Activated T-helper 17 cell treated with anti-CD3 and anti-CD28 coated beads, Interleukin-2, amount 50 U/mL, for 72 hours (primary cell): Measurements from ENCODE around the gene RBM20. TPM values are rescaled to one million over a fixed set of nuclear protein-coding genes. Genes with fewer than 3 reads are reported as not detected.

Experiments used
- total RNA-seq, 2 donors: library from RNA; stranded (reverse); gene quantifications; one replicate each; pipeline ENCODE4 v1.2.3, GENCODE V29; 2022

RBM20 gene
- total RNA-seq, 2 donors from 2014 or later: 0.16 TPM; not detected in 1

Other genes starting within 250 kb of the RBM20 start
- gene DUSP5, start 146.4 kb upstream of the RBM20 start, total RNA-seq: 100 to 1,000 TPM in 1 of 2 donors, 10 to 100 TPM in 1; 43.2 to 107 TPM
- gene SMC3, start 76.6 kb upstream of the RBM20 start, total RNA-seq: 10 to 100 TPM; 74.0 to 77.3 TPM
- gene PDCD4, start 227.6 kb downstream of the RBM20 start, total RNA-seq: 100 to 1,000 TPM in 1 of 2 donors, 10 to 100 TPM in 1; 59.0 to 140 TPM